Right cardiac atrium (tissue), 5 donors: ENCODE data around the gene RGS1. TPM values are rescaled to one million over a fixed set of nuclear protein-coding genes. Genes with fewer than 3 reads are reported as not detected.

Experiments
- ATAC-seq, 2 donors: fragments of 200-7000 bp; cut with Tn5 transposase; one replicate each; pipeline versions ENCODE4 v1.8.0 to v1.9.1; 2020; ENCODE audit warnings: moderate library complexity in 2 of 2, mild to moderate bottlenecking in 1 of 2
- DNase-seq, 3 donors: peaks; one replicate each; pipeline ENCODE4 v3.0.0-alpha.2; 2020
- H3K27ac ChIP-seq: one replicate; pipeline ENCODE4 v1.5.1; 2013; ENCODE audit warnings: mild to moderate bottlenecking, low read length, control low read depth, moderate library complexity
- H3K27me3 ChIP-seq: one replicate; pipeline ENCODE4 v1.6.1; 2013; ENCODE audit not compliant: control insufficient read depth, insufficient read depth
- H3K4me1 ChIP-seq: one replicate; pipeline ENCODE4 v1.6.1; 2013; ENCODE audit warnings: low read length; ENCODE audit not compliant: control insufficient read depth, insufficient read depth
- H3K4me3 ChIP-seq: one replicate; pipeline ENCODE4 v1.5.1; 2013; ENCODE audit warnings: low read length, control low read depth
- H3K9me3 ChIP-seq: one replicate; pipeline ENCODE4 v1.6.1; 2013; ENCODE audit warnings: low read length; ENCODE audit not compliant: control insufficient read depth
- WGBS: extraction: QIAGEN DNeasy Blood & Tissue Kit; methylation state at CpG from one replicate; pipeline ENCODE4 v1.1.7; 2013; 5-methylcytosine and 5-hydroxymethylcytosine counted together
- intact Hi-C, 4 donors: fragments of 100-400 bp; cut with DNase I; formaldehyde crosslinking; loops; one replicate each; pipeline versions ENCODE4 v1.11.0 to v1.14.0; 2022 to 2023
- polyA plus RNA-seq: library from polyadenylated mRNA; stranded (reverse); fragments of 200-250 nt; gene quantifications from one replicate; pipeline ENCODE4 v1.2.3, GENCODE V29; 2013
- total RNA-seq, 4 donors: library from RNA; stranded (reverse); fragmentation: NEBNext Ultra II Directional; extraction: Animal tissue kit (Norgen Biotek cat#: 25700); gene quantifications; one replicate each; pipeline ENCODE4 v1.2.1, GENCODE V29; 2021
- donor health status: healthy with polysubstance abuse.
- donor health status: DM: no; HTN: yes; CAD: no.
- donor health status: DM: no; HTN: no; CAD: no.
- donor health status: DM: no; HTN: yes; CAD: no; lungs with severe emphysema.
- donor health status: DM: yes; HTN: yes; CAD: no.

Gene RGS1
- total and polyA plus RNA-seq, 5 donors: 0.37 to 9.2 (median 2.6) TPM

DNA sequence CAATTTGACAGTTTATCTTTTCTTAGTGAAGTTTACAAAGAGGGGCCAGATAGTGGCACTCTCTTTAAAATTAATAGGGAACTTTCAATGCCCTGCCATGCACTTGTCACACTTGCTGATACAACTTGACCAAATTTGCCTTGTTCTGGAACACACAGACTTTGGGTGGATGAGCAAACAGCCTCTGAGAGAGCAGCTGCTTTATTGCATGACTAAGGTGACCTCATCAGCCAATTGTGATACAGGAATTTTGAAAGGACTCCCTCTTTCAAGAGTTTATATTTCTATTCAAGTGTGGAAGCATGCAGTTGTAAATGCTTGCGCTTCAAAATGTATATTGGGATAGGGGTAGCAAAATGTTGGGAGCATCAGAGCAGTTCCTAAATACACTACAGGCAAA lies 2.1 kb upstream of the RGS1 start:
- Histone ChIP-seq H3K9me3 (no peaks in the 10 kb centered on the region), H3K27me3 (no peaks in the 10 kb centered on the region), H3K27ac (no peak overlapping the region), H3K4me1 (no peaks in the 10 kb centered on the region), H3K4me3 (no peak overlapping the region)
- DNase-seq (no peak), ATAC-seq (peak in 1 of 2 donors; percentile 39)
- intact Hi-C loops: no loop called here
- WGBS: 88% methylated on average over 1 of the region's 1 CpG

DNA sequence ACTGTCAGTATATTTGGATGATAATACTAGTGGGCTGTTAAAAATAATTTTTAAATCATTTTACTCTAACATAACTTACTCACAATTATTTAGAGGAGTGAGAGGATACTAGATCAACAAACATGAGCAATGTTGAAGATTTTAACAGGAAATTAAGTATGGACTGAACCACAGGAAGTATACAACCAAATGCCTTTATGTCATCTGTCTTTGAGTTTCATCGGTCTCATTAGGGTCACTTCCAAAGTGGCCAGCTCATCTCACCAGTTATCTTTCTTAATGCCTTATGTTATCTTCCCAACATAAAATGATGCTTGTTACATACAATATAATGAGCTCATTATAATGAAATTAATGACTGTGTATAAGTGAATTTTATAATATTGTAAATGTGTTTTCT lies 1.5 kb upstream of the RGS1 start:
- no peak for DNase-seq
- no peak for ATAC-seq
- intact Hi-C loops: no loop called here
- Histone ChIP-seq H3K27me3 (no peaks in the 10 kb centered on the region), H3K4me3 (no peak overlapping the region), H3K27ac (no peak overlapping the region), H3K4me1 (no peaks in the 10 kb centered on the region), H3K9me3 (no peaks in the 10 kb centered on the region)
- 42% methylated on average over 1 of the region's 1 CpG for WGBS

DNA sequence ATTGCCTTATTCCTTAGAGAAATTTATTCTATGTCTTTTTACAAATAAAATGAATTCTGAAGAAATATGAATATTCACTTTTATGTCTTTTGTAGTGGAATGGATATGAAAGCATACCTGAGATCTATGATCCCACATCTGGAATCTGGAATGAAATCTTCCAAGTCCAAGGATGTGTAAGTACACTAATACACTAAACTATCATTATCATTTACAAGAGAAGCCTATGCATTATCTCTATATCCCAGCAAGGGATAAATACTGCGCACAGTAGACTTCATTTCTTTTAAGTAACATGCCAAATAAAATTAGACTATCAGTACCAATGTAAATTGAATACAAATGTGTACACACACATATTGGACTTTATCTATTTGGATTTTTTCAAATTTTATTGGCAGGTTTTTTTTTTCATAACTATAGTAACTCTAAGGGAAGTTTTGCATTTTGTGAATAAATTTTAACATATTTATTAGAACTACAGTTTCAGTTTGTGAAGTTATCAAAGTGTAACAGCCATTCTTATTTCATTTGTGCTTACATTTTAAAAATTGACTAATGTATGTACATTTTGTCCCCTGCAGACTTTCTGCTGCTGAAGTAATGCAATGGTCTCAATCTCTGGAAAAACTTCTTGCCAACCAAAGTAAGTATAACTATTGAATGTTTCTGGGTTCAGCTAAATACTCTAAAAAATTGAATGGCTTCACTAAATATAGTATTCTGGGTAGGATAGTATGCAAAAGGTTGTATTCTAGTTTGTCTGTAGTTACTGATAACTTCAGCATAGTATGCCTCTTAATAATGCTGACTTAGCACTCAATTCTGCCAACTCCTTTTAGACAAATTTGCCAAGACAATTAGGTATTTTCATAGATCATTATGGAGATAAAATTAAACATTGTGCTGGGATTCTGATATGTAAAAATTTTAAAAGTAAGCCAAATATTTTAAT lies 894 bp downstream of the RGS1 start:
- ATAC-seq: no peak
- DNase-seq: no peak
- no peaks in the 10 kb centered on the region for H3K9me3 ChIP-seq
- 94% methylated on average over 1 of the region's 1 CpG for WGBS
- H3K4me3 ChIP-seq: peak overlapping the region; percentile 20
- intact Hi-C loops: no loop called here
- H3K27me3 ChIP-seq: no peaks in the 10 kb centered on the region
- no peaks in the 10 kb centered on the region for H3K4me1 ChIP-seq
- H3K27ac ChIP-seq: no peak overlapping the region

DNA sequence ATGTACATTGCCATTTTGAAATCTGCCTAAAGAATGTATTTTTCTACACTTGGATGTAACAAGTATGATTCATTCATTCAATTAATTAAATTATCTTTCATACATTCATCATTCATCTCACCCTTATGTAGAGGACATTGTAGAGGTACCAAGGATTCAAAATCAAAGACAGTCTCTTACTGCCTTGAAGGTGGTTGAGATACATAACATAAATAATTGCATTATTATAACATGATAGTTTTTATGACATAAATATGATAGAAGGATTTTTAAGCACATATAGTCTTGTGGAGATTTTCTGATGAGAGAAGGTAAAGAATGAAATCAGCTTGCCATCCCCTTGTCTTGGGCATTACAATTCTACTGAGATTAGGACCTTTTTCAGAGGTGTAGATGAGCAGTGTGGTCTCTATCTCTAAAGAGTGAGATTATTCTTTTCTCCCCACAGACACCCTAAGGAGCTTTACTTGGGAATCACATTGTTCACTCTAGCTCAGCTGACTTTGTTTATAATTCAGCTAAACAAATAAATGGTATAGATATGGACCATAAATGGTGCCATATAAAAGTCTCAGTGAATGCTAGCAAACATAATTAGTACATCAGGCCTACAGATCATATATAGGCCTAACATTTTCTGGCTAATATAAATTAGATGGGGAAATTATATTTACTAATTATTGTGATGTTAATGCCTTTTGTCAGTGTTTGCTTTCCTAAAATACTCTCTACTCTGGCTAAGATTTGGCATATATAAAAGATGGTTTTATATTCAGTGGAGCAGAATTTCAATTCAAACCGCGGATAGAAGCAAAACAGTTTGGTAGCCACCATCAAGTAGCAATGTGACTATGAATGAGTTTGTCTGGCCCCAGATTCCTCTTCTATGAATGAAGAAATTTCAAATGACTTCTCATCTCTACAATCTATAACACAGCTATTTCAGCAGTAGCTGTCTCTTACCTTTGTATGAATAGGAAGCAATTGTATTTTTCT lies 1.9 kb downstream of the RGS1 start:
- ATAC-seq (no peak), DNase-seq (no peak)
- Histone ChIP-seq H3K4me1 (no peaks in the 10 kb centered on the region), H3K27ac (no peak overlapping the region), H3K27me3 (no peaks in the 10 kb centered on the region), H3K4me3 (no peak overlapping the region), H3K9me3 (no peaks in the 10 kb centered on the region)
- intact Hi-C loops: no loop called here
- WGBS: 90% methylated on average over 2 of the region's 2 CpGs

DNA sequence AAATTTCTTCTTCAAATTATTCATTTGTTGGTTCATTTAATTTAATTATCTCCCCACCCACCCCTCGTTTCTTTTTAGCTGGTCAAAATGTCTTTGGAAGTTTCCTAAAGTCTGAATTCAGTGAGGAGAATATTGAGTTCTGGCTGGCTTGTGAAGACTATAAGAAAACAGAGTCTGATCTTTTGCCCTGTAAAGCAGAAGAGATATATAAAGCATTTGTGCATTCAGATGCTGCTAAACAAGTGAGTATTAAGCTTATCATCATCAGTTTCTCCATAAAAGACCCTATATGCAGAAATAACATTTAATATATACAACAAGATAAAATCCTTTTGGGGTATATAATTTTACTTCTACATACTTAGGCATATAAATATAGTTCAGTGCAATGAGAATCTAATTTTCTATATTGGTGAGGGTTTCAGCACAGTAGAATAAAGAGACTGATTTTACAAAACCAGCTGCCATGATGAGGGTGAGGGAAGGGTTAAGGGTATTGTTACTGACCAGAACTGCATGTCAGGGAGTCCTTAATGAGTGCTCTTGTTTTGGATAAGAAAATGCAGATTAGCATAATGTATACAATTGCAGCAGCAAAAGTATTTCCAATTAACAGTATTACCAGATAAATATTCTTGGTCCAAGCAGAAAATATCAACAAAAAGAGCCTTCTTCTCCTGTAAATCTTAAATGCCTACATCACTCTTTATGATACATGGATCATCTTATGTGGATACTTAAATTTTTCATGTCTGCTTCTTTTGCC lies 2.8 kb downstream of the RGS1 start:
- WGBS: 52% methylated on average over 1 of the region's 1 CpG
- ATAC-seq (no peak), DNase-seq (no peak)
- H3K4me1 ChIP-seq: no peaks in the 10 kb centered on the region
- no peak overlapping the region for H3K4me3 ChIP-seq
- no peak overlapping the region for H3K27ac ChIP-seq
- H3K9me3 ChIP-seq: no peaks in the 10 kb centered on the region
- intact Hi-C loops: no loop called here
- H3K27me3 ChIP-seq: no peaks in the 10 kb centered on the region

DNA sequence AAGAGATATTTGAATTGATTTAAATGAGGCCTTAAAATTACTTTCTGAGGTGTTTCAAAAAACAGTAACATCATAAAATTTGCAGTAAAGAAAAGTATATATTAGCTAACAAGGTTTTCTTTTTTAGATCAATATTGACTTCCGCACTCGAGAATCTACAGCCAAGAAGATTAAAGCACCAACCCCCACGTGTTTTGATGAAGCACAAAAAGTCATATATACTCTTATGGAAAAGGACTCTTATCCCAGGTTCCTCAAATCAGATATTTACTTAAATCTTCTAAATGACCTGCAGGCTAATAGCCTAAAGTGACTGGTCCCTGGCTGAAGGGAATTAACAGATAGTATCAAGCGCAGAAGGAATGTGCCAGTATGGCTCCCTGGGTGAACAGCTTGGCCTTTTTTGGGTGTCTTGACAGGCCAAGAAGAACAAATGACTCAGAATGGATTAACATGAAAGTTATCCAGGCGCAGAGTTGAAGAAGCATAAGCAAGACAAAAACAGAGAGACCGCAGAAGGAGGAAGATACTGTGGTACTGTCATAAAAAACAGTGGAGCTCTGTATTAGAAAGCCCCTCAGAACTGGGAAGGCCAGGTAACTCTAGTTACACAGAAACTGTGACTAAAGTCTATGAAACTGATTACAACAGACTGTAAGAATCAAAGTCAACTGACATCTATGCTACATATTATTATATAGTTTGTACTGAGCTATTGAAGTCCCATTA lies 3.6 kb downstream of the RGS1 start:
- Histone ChIP-seq H3K4me1 (no peaks in the 10 kb centered on the region), H3K27me3 (no peaks in the 10 kb centered on the region), H3K9me3 (no peaks in the 10 kb centered on the region), H3K4me3 (no peak overlapping the region), H3K27ac (no peak overlapping the region)
- WGBS: 87% methylated on average over 6 of the region's 6 CpGs
- no peak for ATAC-seq
- DNase-seq: no peak
- intact Hi-C loops: no loop called here

DNA sequence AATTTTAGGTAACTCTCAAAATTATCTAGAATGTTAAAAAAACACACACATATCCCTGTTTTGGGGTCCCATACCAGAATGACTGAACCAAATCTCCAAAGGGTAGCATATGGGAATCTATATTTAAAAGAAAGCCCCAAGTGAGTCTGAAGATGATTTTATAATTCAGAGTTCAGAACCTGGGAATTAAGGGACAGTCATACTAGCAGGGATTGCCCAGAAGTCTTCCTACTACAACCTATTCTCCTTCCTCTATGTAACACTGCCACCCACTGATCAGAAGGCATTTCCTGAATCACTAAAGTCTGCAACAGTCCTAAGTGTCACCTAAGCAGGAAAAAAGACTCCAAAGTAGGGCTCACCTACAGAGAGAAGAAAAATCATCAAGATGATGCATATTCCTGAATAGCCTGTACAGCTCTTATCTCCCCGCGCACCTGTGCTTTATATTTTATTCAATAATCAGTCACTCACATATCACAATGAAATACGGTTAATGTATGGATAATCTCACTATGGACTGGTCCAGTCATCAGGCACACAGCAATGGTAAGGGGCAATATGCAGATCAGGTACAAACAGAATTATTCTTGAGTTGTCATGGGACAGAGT lies 4.9 kb downstream of the RGS1 start:
- Histone ChIP-seq H3K27ac (no peak overlapping the region), H3K27me3 (no peaks in the 10 kb centered on the region), H3K9me3 (no peaks in the 10 kb centered on the region), H3K4me1 (no peaks in the 10 kb centered on the region), H3K4me3 (no peak overlapping the region)
- intact Hi-C loops: no loop called here
- WGBS: 83% methylated on average over 3 of the region's 3 CpGs
- peak; percentile 73 to 75 for ATAC-seq
- no peak for DNase-seq

DNA sequence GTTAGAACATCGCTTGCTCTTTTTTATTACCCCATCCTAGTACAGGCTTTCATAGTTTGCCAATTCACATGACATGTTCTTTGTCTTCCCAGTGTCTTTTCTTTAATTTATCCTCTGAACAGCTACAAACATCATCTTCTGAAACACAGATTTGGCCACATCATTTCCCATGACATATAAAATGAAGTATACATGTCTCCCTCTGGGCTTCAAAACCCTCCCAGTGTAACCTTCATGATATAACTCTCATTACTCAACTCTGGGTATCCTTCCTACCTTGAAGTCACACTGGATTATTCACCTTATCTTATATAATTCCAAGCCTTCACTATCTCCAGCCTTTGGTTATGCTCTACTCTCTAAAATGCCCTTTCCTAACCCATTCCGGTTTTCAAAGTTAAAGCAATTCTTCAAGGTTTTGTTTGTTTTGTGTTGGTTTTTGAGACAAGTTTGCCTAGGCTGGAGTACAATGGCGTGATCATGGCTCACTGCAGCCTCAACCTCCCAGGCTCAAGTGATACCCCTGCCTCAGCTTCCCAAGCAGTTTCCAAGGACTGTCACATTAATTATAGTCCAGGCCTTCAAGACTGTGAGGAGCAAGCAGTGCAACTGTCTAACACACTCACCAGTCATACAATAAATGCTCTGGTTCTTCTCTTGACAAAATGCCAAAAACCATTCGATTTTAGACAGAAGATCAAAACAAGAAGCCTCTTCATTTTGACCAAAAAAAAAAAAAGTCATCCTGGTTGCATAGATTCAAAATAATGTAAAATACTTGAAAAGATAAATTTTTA lies 5.8 kb downstream of the RGS1 start:
- DNase-seq: no peak
- WGBS: 88% methylated on average over 4 of the region's 4 CpGs
- ATAC-seq: no peak
- no peaks in the 10 kb centered on the region for H3K27me3 ChIP-seq
- H3K9me3 ChIP-seq: no peaks in the 10 kb centered on the region
- no peak overlapping the region for H3K27ac ChIP-seq
- intact Hi-C loops: no loop called here
- no peaks in the 10 kb centered on the region for H3K4me1 ChIP-seq
- H3K4me3 ChIP-seq: no peak overlapping the region

DNA sequence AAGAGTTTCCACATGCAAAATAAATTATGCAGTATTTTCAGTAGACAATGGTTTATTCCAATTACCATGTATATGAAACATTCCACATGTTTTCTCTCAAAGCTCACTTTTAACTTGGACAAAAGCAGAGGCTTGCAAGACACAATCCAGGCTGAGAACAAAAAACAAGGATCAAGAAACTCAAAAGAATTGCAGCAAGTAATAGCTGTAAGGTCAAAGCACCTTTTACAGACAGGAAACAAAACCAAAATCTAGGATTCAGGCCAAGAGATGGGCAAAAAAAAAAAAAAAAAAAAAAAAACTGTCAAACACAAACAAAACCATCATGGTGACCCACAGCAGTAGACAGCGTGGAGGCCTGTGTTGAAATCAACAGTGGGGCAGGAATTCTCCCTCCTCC lies 9.3 kb downstream of the RGS1 start:
- H3K27me3 ChIP-seq: no peaks in the 10 kb centered on the region
- DNase-seq: no peak
- no peak overlapping the region for H3K27ac ChIP-seq
- no peaks in the 10 kb centered on the region for H3K9me3 ChIP-seq
- no peak for ATAC-seq
- no peak overlapping the region for H3K4me3 ChIP-seq
- intact Hi-C loops: no loop called here
- H3K4me1 ChIP-seq: no peaks in the 10 kb centered on the region
- 100% methylated on average over 1 of the region's 1 CpG for WGBS
